IPS DF 4.7 (cell line): ENCODE data around the gene ZNF627.
"Not testable (repeated sequence)": the region's sequence is repeated elsewhere in the genome, so short reads cannot be mapped to it uniquely, and the experiment has no call there.

Experiments used
- DNase-seq: peaks from one replicate; pipeline ENCODE4 v3.0.0-alpha.2; 2013; ENCODE audit warnings: low spot score; ENCODE audit errors: extremely low read depth

ZNF627 gene

DNA sequence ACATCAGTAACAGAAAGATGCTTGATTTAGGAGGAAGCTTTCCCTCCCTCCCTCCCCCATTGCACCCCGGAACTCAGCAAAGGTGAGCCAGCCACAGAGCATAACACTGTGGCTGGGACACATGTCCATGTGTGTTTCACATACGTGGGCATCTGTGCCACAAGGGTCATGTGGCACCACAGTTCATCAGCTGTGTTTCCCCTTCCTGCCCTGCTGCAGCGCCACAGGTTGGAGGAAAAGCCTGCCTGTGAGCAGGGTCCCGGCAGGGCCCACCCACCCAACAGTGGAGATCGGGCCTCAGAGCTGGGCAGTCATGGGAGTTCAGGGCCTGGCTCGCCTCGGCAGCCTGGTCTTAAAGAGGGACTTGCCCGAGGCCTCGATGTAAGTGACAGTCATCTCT is 22.6 kb upstream of the ZNF627 start:
- DNase-seq: no peak

DNA sequence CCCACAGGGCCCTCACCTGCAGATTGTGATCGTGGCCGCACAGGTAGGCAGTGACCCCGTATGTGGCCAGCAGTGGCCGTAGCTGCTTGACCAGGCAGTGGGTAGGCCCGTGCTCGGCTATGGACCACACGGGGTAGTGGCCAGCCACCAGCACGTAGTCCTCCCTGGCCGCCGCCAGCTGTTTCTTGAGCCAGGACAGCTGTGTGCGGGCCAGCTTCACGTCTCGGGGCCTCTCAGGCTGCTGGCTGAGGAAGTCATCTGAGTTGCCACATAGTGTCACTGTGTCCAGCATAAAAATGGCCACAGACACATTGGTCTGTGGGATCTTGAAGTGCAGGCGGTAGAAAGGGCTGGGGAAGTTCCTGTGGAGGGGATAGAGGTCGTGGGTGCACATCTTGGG is 21.1 kb upstream of the ZNF627 start:
- no peak for DNase-seq

- no peak for DNase-seq
Observed at GRCh38 chr19:11577451-11578257, 19.6 kb upstream of the ZNF627 start, which contains the start of gene ACP5. Gene ACP5, minus strand, starts transcription at chr19:11577645. Its CDS starts 328 bp downstream, at chr19:11577317.

DNA sequence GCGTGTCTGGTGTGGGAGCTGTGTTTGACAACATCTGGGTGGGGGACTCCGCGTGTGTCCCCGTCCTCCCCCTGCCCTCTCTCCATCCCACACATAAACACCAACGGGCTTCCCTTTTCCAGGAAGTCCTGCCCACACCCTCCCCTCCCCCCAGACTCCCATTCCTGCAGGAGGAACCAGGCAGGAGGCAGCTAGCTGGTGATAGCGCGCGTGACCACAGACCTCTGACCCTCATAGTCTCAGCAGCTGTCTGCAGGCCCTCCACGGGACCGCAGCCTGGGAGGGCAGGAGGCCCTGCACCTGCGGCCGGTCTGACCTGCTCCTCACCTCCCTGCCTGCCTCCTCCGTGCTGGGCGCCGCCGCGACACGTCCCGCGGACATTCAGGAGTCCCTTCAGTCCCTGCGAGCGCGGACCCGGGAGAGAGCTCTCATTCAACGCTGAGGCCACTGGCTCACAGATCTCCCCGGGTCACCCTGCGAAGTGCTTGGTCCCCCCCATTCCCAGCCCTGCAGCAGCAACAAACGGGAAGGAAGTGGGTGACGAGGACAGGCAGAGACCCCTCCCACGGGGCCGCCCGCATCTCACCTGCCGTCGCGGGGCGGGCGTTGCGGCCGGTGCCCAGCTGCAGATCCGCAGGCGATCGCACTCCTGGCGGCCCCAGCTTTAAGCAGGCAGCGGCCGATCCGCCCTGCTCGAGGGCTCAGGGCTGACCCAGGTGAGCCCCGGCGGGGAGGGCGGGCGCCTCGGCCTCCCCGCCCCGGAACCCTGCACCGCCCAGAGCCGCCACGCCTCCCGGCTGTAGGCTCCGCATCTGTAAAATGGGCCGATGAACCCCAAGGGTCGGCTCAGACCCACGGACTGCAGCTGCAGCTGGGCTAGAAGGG is 18.8 kb upstream of the ZNF627 start:
- no peak for DNase-seq

DNA sequence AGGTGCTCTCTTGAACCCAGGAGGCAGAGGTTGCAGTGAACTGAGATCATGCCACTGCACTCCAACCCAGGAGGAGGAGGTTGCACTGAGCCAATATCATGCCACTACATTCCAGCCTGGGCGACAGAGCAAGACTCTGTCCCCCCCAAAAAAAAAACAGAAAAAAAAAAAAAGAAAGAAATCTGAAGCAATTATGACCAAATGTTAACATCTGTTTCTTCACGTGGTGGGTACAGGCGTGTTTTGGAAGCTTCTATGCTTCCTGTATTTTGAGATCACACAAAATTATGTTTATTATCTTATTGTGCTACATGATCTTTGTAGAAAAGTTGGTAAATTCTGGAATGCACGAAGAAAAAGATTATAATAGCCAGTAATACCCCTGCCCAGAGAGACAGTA is 17.2 kb upstream of the ZNF627 start:
- DNase-seq: no peak

GRCh38 chr19:11581740-11582139 is 15.5 kb upstream of the ZNF627 start:
- no peak for DNase-seq

GRCh38 chr19:11586331-11586730 is 11.0 kb upstream of the ZNF627 start:
- DNase-seq: no peak

GRCh38 chr19:11587302-11587974 is 9.8 kb upstream of the ZNF627 start:
- DNase-seq: no peak

GRCh38 chr19:11587975-11588631 is 9.2 kb upstream of the ZNF627 start:
- no peak for DNase-seq

DNA sequence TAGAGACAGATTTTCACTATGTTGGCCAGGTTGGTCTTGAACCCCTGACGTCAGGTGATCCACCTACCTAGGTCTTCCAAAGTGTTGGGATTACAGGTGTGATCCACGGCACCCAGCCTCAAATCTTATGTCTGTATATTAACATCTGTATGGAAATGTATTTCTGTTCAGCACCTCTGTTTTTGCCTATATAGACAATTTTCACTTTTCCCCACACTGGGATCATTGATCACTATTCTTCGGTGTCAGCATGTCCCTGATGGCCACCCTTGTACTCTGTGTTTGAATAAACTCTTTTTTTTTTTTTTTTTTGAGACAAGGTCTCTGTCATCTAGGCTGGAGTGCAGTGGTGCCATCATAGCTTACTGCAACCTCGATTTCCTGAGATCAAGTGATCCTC is 3.2 kb upstream of the ZNF627 start:
- DNase-seq: no peak

DNA sequence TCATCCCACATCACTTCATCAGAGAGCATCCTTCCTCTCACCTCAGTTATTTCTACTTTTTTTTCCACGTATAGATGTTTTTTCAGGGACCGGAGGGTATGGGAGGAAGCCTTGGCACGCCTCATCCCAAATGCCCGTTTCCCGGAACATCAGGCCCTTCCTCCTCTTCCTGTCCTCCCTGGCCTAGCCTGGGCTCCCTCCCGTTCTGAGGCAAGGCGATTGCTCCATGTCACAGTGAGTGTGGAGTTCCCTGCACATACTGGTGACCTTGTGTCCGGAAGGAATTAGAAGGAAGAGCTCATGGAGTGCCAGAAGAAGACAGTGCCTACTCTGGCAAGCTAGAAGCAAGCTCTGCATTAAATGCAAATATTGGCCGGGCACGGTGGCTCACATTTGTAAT is 1.1 kb upstream of the ZNF627 start:
- DNase-seq: no peak

- no peak for DNase-seq
Observed at GRCh38 chr19:11598103-11598483, 810 bp downstream of the ZNF627 start.

DNA sequence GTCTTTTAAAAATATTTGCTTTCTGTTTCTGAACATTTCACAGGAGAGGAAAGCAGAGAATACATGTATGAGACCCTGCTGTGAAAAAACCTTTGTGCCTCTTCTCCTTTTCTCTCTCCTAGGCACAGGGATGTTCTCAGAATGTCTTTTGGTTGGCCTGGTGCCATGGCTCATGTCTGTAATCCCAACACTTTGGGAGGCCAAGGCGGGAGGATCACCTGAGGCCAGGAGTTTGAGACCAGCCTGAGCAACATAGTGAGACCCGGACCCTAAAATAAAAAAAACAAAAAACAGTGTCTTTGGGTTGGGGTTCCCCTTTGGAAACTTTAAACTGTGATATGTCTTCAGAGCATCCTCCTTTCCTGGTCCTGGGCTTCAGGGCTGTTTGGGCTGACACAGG is 1.5 kb downstream of the ZNF627 start:
- DNase-seq: no peak

- not testable (repeated sequence) for DNase-seq
Observed at GRCh38 chr19:11599704-11600103, 2.4 kb downstream of the ZNF627 start.

DNA sequence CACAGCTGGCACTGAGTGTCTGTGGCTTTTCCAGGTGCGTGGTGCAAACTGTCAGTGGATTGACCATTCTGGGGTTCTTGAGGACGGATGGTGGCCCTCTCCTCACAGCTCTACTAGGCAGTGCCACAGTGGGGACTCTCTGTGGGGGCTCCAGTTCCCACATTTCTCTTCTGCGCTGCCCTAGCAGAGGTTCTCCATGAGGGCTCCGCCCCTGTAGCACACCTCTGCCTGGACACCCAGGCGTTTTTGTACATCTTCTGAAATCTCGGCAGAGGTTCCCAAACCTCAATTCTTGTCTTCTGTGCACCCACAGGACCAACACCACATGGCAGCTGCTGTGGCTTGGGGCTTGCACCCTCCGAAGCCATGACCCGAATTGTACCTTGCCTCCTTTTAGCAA is 9.2 kb downstream of the ZNF627 start:
- no peak for DNase-seq

- no peak for DNase-seq
Observed at GRCh38 chr19:11611730-11612129, 14.4 kb downstream of the ZNF627 start.

DNA sequence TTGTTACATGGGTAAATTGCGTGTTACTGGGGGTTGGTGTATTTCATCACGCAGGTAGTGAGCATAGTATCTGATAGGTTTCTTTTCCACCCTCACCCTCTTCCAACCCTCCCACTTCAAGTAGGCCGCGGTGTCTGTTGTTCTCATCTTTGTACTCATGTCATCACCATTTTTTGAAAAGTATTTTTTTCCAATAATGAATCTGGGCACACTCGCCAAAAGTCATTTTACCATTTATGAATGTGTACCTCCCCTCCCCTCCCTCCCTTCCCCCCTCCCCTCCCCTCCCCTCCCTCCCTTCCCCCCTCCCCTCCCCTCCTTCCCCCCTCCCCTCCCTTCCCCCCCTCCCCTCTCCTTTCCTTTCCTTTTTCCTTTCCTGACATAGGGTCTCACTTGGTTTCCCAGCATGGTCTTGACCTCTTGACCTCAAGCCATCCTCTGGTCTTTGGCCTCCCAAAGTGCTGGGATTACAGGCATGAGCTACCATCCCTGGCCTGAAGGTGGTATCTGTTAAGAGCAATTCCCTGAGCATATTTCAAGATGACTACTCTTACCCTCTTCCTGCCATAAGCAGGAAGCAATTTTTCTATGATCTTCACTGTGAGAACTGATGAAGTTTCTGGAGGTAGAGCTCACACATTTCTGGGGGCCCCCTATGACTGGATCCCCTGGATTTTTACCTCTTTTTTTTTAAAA is 15.7 kb downstream of the ZNF627 start:
- no peak for DNase-seq

DNA sequence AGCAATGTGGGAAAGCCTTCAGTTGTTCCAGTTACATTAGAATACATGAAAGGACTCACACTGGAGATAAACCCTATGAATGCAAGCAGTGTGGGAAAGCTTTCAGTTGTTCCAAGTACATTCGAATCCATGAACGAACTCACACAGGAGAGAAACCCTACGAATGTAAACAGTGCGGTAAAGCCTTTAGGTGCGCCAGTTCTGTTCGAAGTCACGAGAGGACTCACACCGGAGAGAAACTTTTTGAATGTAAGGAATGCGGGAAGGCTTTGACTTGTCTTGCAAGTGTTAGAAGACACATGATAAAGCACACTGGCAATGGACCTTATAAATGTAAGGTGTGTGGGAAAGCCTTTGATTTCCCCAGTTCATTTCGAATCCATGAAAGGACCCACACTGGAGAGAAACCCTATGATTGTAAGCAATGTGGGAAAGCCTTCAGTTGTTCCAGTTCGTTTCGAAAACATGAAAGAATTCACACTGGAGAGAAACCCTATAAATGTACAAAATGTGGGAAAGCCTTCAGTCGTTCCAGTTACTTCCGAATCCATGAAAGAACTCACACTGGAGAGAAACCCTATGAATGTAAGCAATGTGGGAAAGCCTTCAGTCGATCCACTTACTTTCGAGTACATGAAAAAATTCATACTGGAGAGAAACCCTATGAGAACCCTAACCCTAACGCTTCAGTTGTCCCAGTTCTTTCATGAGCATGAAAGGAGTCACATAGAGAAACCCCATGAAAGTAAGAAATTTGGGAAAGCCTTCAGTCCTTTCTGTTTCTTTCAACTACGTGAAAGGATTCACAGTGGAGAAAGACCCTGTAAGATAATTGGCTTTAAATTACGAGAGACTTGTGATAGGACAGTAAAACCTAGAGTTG is 20.1 kb downstream of the ZNF627 start:
- DNase-seq: no peak

DNA sequence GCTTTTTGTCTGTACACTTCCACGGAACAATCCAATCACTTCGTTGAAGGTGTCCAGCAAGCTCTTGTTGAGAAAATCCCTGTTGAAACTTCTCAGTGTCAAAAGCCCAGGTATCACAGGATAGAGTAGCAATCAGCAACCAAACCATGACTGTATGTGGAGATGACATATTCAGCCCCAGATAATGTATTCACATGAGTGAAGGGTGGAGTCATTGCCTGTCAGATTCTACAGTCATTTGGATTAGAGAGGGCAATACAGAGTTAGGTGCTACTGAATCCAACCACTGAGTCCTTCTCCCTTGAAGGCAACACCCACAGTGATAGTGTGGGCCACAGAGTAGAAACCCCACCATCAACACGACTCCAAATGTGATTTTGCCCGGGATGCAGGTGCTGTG is 23.3 kb downstream of the ZNF627 start:
- no peak for DNase-seq

DNA sequence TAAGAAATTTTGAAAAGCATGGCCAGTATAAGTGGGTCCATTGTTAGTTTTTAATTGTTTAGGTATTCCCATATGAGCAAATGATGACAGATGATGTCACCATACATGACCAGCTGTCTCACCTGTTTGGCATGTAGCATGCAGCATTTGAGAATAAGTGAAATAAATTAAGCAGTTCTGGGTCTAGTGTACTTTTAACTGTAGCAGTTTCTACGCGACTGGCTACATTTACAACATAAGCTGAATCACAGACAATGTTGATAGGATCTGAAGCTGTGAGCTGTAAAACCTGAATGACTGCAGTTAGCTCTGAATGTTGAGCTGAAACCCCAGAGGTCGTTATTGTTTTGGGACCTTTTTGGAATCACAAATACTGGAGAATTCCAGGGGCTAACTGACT is 25.1 kb downstream of the ZNF627 start:
- not testable (repeated sequence) for DNase-seq
